Measurements from ENCODE around the gene RNF26. TPM values are rescaled to one million over a fixed set of nuclear protein-coding genes. Genes with fewer than 3 reads are reported as not detected.

RNF26 gene
- total and polyA plus RNA-seq, 2 donors (not counting 3 experiments of a cell fraction or from before 2014, with no cell fraction given), result 40.1 to 43.8 TPM

DNA sequence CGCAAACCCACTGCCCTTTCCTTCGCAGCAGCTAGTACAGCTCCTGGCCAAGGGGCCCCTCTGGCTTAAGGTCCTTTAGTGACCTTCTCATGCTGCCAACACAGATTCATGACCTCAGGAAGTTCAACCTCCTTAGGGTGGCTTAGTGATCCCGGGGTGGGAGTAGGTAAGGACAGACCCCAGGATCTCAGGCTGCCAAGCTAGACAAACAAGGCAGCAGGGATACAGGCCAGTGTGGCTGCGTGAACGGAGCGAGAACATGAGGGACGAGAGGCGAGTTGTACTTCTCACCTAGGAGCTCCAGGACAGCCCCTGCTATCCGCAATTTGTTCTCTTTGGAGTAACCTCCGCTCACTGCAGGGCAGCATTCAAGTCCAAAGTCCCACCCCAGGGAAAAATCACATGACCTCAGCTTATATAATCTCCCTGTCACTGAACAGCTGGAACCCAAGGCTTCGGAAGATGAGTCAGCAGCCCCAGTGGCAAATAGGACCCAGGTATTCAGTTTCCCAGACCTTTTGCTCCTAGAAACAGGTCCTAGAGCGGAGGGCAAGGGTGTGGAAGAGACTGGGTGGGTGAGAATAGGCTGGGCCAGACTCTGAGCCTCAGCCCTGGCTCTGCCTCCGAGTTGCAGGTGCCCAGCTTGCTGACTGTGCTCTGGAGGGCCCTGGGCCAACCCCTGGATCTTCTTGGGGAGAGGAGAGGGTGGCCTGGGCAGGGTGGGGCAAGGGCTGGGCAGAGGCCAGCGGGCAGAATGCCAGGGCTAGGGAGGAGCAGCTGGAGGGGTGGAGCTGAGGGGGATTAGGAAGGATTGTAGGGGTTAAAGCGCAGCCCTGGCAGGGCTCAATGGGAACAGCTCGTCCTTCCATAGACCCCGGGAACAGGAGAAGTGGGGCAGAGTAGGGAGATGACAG is 34.1 kb downstream of the RNF26 start:
- no peaks in the 10 kb centered on the region for H3K9me1 ChIP-seq (replicated peaks; ENCODE audit: control insufficient read depth, extremely low read depth, insufficient read depth, low read length)
- peaks cover 9 to 17% of the 10 kb centered on the region in 2 experiments for H3K27me3 ChIP-seq (ENCODE audit: control insufficient read depth in 2 of 2, insufficient read depth in 2 of 2, low read length in 2 of 2)
- H3K27ac ChIP-seq (ENCODE audit: insufficient read depth, low read depth, low read length), result no peak overlapping the region
- intact Hi-C loops (cut with micrococcal nuclease) (no loop called here), dilution Hi-C loops (cut with MboI; ENCODE audit: extremely low pct_ligation_motif_present, low sequenced_read_pairs) (no loop called here)
- TF ChIP-seq POLR2A (IDR thresholded peaks at IDR 0.05; ENCODE audit: low read depth, low read length) (no peak), EZH2 (IDR thresholded peaks at IDR 0.05; ENCODE audit: borderline replicate concordance, low read depth, low read length, severe bottlenecking) (no peak), FOS (IDR thresholded peaks at IDR 0.05; ENCODE audit: borderline replicate concordance, insufficient read depth, low read length) (no peak)
- no peak overlapping the region for H3K4me2 ChIP-seq (ENCODE audit: insufficient read depth, low read length)
- H3K4me1 ChIP-seq (ENCODE audit: control insufficient read depth, extremely low read depth, insufficient read depth, low read length), result no peaks in the 10 kb centered on the region
- BruUV-seq (replicated peaks), result no TSS peak
- H3K9me3 ChIP-seq (replicated peaks; ENCODE audit: control insufficient read depth, insufficient read depth, low read length), result no peaks in the 10 kb centered on the region
- FAIRE-seq, result no peak
- no peaks in the 10 kb centered on the region for H4K20me1 ChIP-seq (replicated peaks; ENCODE audit: control insufficient read depth, extremely low read depth, insufficient read depth, low read length)
- ChIA-PET CTCF (interaction anchor here (1.2 to 11.7 kb wide), 5 partner anchors 8 to 106 kb away, joined by 3 to 134 read pairs (median 11); partner anchors contain the start of genes C1QTNF5 and USP2), POLR2A (no interaction called here)
- no peak overlapping the region for H3K4me3 ChIP-seq (replicated peaks in 1 of 3; ENCODE audit: insufficient read depth in 1 of 3, low read depth in 1 of 3, low read length in 3 of 3)
- no peaks in the 10 kb centered on the region for H3K36me3 ChIP-seq (ENCODE audit: control insufficient read depth in 2 of 2, extremely low read depth in 1 of 2, insufficient read depth in 2 of 2, low read length in 2 of 2)
- H3K9ac ChIP-seq (replicated peaks; ENCODE audit: extremely low read depth, insufficient read depth, low read length), result no peak overlapping the region
- no peak for DNase-seq (ENCODE audit: low read depth, low spot score)
- H2AFZ ChIP-seq (ENCODE audit: low read depth, low read length), result no peak overlapping the region
- no peaks in the 10 kb centered on the region for H3K79me2 ChIP-seq (ENCODE audit: control insufficient read depth, insufficient read depth, low read length)

DNA sequence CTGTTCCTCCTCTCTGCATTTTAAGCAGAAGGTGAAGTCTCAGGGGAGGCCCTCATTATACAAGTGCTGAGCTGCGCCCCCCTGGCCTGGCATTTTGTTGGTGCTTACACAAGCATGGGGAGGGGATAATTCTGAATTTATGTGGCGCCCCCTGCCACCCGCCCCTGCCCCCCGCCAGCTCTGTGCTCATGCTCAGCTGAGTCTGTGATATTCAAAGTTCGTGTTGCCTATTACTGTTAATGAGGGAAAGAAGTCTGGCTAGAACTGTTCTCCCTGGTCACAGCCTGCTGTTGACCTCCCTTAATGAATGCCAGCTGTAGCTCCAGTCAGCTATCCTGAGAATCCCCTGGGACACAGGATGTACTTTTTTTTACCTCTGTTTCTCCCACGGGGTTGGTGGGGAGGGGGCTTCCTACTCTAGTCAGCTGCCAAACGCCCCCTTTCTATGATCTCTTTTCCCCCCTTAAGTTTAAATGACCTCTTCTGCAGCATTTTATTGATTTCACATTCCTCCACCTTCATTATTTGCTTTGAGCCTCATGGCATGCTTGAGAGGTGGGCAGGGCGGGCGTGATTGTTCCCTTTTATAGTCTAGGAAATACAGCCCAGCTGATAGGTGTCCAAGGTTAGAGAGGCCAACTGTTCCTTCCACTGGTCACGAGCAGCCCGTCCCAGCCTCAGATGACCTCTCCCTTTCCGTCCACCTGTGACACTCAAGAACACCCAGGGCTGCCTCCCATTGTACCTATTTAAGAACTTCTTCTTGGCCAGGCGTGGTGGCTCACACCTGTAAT is 35.0 kb downstream of the RNF26 start:
- Histone ChIP-seq H3K36me3 (ENCODE audit: control insufficient read depth in 2 of 2, extremely low read depth in 1 of 2, insufficient read depth in 2 of 2, low read length in 2 of 2) (no peaks in the 10 kb centered on the region), H3K4me1 (ENCODE audit: control insufficient read depth, extremely low read depth, insufficient read depth, low read length) (no peaks in the 10 kb centered on the region), H3K9me1 (replicated peaks; ENCODE audit: control insufficient read depth, extremely low read depth, insufficient read depth, low read length) (no peaks in the 10 kb centered on the region), H3K79me2 (ENCODE audit: control insufficient read depth, insufficient read depth, low read length) (no peaks in the 10 kb centered on the region), H3K27me3 (ENCODE audit: control insufficient read depth in 2 of 2, insufficient read depth in 2 of 2, low read length in 2 of 2) (peaks cover 8 to 15% of the 10 kb centered on the region in 2 experiments), H3K27ac (ENCODE audit: insufficient read depth, low read depth, low read length) (no peak overlapping the region), H3K9ac (replicated peaks; ENCODE audit: extremely low read depth, insufficient read depth, low read length) (no peak overlapping the region), H2AFZ (ENCODE audit: low read depth, low read length) (no peak overlapping the region), H3K9me3 (replicated peaks; ENCODE audit: control insufficient read depth, insufficient read depth, low read length) (no peaks in the 10 kb centered on the region), H4K20me1 (replicated peaks; ENCODE audit: control insufficient read depth, extremely low read depth, insufficient read depth, low read length) (no peaks in the 10 kb centered on the region), H3K4me3 (replicated peaks in 1 of 3; ENCODE audit: insufficient read depth in 1 of 3, low read depth in 1 of 3, low read length in 3 of 3) (no peak overlapping the region), H3K4me2 (ENCODE audit: insufficient read depth, low read length) (no peak overlapping the region)
- intact Hi-C loops (cut with micrococcal nuclease) (no loop called here), dilution Hi-C loops (cut with MboI; ENCODE audit: extremely low pct_ligation_motif_present, low sequenced_read_pairs) (no loop called here)
- TF ChIP-seq JUN (IDR thresholded peaks at IDR 0.05; ENCODE audit: borderline replicate concordance, insufficient read depth, insufficient read length, low read depth), result no peak
- TF ChIP-seq, protein P1, sequence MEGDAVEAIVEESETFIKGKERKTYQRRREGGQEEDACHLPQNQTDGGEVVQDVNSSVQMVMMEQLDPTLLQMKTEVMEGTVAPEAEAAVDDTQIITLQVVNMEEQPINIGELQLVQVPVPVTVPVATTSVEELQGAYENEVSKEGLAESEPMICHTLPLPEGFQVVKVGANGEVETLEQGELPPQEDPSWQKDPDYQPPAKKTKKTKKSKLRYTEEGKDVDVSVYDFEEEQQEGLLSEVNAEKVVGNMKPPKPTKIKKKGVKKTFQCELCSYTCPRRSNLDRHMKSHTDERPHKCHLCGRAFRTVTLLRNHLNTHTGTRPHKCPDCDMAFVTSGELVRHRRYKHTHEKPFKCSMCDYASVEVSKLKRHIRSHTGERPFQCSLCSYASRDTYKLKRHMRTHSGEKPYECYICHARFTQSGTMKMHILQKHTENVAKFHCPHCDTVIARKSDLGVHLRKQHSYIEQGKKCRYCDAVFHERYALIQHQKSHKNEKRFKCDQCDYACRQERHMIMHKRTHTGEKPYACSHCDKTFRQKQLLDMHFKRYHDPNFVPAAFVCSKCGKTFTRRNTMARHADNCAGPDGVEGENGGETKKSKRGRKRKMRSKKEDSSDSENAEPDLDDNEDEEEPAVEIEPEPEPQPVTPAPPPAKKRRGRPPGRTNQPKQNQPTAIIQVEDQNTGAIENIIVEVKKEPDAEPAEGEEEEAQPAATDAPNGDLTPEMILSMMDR (IDR thresholded peaks at IDR 0.05; ENCODE audit: extremely low read depth in 1 of 2, insufficient read depth in 1 of 2, low read depth in 1 of 2, low read length in 2 of 2), result no peak
- no peak for TF ChIP-seq GATA2 (IDR thresholded peaks at IDR 0.05; ENCODE audit: insufficient read depth, insufficient read length, low read depth, low read length)
- no peak for TF ChIP-seq EZH2 (IDR thresholded peaks at IDR 0.05; ENCODE audit: borderline replicate concordance, low read depth, low read length, severe bottlenecking)
- no peak for TF ChIP-seq POLR2AphosphoS5 (IDR thresholded peaks at IDR 0.05; ENCODE audit: insufficient read depth, low read depth, low read length)
- TF ChIP-seq POLR2A (IDR thresholded peaks at IDR 0.05; ENCODE audit: low read depth, low read length), result no peak
- TF ChIP-seq, protein P2, sequence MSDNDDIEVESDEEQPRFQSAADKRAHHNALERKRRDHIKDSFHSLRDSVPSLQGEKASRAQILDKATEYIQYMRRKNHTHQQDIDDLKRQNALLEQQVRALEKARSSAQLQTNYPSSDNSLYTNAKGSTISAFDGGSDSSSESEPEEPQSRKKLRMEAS (IDR thresholded peaks at IDR 0.05; ENCODE audit: insufficient read depth, insufficient read length), result no peak
- POLR2A ChIA-PET, result no interaction called here
- CTCF ChIA-PET, result interaction anchor here (1.2 to 11.7 kb wide), 6 partner anchors 7 to 105 kb away, joined by 3 to 134 read pairs (median 8); partner anchors contain the start of genes C1QTNF5 and USP2
- BruUV-seq (replicated peaks), result no TSS peak
- FAIRE-seq, result no peak
- DNase-seq (ENCODE audit: low read depth, low spot score), result no peak
